ENCODE results near the gene CPAMD8. TPM values are rescaled to one million over a fixed set of nuclear protein-coding genes. Genes with fewer than 3 reads are reported as not detected.

Gene CPAMD8
- total RNA-seq, 2 donors from 2014 or later, result 5.5 to 21.4 TPM

DNA sequence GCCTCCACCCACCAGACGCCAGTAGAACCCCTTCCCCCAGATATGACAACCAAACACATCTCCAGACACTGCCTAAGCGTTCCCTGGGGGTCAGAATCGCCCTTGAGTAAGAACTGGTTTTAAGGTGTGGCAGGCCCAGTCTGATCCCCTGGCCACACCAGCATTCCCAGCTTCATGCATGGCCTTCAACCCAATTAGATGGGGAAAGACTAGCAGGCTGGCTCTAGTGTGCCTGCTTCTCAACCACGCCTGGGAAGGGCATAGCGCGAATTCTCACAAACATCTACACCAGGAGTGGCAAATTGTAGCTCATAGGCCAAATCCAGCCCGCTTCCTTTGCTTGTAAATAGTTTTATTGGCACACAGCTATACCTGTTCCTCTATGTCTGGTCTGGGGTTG, 35.1 kb upstream of the CPAMD8 start:
- no peak for DNase-seq (ENCODE audit: low spot score)
- Histone ChIP-seq H3K4me1 (no peaks in the 10 kb centered on the region), H3K27ac (no peak overlapping the region), H3K27me3 (no peaks in the 10 kb centered on the region), H3K9me3 (peaks cover 0 to 21% of the 10 kb centered on the region in 2 donors), H3K4me3 (no peak overlapping the region), H3K36me3 (peaks cover 29% of the 10 kb centered on the region)
- TF ChIP-seq, protein P1, sequence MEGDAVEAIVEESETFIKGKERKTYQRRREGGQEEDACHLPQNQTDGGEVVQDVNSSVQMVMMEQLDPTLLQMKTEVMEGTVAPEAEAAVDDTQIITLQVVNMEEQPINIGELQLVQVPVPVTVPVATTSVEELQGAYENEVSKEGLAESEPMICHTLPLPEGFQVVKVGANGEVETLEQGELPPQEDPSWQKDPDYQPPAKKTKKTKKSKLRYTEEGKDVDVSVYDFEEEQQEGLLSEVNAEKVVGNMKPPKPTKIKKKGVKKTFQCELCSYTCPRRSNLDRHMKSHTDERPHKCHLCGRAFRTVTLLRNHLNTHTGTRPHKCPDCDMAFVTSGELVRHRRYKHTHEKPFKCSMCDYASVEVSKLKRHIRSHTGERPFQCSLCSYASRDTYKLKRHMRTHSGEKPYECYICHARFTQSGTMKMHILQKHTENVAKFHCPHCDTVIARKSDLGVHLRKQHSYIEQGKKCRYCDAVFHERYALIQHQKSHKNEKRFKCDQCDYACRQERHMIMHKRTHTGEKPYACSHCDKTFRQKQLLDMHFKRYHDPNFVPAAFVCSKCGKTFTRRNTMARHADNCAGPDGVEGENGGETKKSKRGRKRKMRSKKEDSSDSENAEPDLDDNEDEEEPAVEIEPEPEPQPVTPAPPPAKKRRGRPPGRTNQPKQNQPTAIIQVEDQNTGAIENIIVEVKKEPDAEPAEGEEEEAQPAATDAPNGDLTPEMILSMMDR (IDR thresholded peaks at IDR 0.05), result no peak

DNA sequence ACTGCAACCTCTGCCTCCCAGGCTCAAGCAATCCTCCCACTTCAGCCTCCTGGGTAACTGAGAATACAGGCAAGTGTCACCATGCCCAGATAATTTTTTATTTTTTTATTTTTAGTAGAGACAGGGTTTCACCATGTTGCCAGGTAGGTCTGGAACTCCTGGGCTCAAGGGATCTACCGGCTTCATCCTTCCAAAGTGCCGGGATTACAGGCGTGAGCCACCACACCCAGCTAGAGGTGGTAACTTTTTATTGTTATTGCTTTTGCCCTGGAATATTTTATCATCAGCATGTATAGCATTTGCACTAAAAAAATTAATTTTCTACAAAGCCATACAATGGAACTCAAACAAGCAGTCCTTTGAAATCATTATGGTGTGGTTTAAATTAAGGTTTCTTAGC, 34.6 kb upstream of the CPAMD8 start:
- H3K27me3 ChIP-seq, result no peaks in the 10 kb centered on the region
- TF ChIP-seq, protein P1 (IDR thresholded peaks at IDR 0.05), result no peak
- peaks cover 0 to 21% of the 10 kb centered on the region in 2 donors for H3K9me3 ChIP-seq
- no peaks in the 10 kb centered on the region for H3K4me1 ChIP-seq
- H3K36me3 ChIP-seq, result peaks cover 29% of the 10 kb centered on the region
- H3K27ac ChIP-seq, result no peak overlapping the region
- no peak for DNase-seq (ENCODE audit: low spot score)
- H3K4me3 ChIP-seq, result no peak overlapping the region

GRCh38 chr19:17060802-17061201, 34.2 kb upstream of the CPAMD8 start:
- Histone ChIP-seq H3K27ac (no peak overlapping the region), H3K36me3 (peaks cover 29% of the 10 kb centered on the region), H3K4me3 (no peak overlapping the region), H3K9me3 (peaks cover 0 to 21% of the 10 kb centered on the region in 2 donors), H3K4me1 (no peaks in the 10 kb centered on the region), H3K27me3 (no peaks in the 10 kb centered on the region)
- TF ChIP-seq, protein P1 (IDR thresholded peaks at IDR 0.05), result no peak
- DNase-seq (ENCODE audit: low spot score), result no peak

DNA sequence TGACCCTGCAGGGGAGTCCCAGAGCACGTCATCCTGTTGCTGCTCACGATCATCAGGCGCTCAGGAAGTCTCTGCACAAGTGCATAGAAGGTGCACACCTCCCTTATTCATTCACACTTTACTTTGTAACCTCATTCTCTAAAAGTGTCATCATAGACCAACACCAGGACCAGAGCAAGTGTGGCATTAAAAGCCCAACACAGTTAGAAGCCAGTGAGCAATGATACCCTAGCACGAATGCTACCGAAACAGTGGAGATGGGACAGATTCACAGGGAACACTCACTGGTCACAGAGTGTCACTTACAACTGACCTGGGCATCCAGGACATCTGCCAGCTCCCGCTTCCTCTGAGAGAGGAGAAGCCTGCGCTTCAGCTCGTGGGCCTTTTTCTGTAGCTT, 31.6 kb upstream of the CPAMD8 start:
- Histone ChIP-seq H3K27me3 (no peaks in the 10 kb centered on the region), H3K4me1 (no peaks in the 10 kb centered on the region), H3K9me3 (peaks cover 0 to 16% of the 10 kb centered on the region in 2 donors), H3K36me3 (peaks cover 29% of the 10 kb centered on the region), H3K4me3 (no peak overlapping the region), H3K27ac (no peak overlapping the region)
- TF ChIP-seq, protein P1 (IDR thresholded peaks at IDR 0.05), result no peak
- no peak for DNase-seq (ENCODE audit: low spot score)

- TF ChIP-seq, protein P1 (IDR thresholded peaks at IDR 0.05), result no peak
- Histone ChIP-seq H3K36me3 (peaks cover 29% of the 10 kb centered on the region), H3K4me1 (no peaks in the 10 kb centered on the region), H3K27ac (no peak overlapping the region), H3K9me3 (peaks cover 0 to 16% of the 10 kb centered on the region in 2 donors), H3K4me3 (no peak overlapping the region), H3K27me3 (no peaks in the 10 kb centered on the region)
- no peak for DNase-seq (ENCODE audit: low spot score)
These were observed 29.0 kb upstream of the CPAMD8 start for GRCh38 chr19:17055636-17056035.

GRCh38 chr19:17054746-17055145, 28.1 kb upstream of the CPAMD8 start:
- TF ChIP-seq, protein P1 (IDR thresholded peaks at IDR 0.05), result no peak
- Histone ChIP-seq H3K27me3 (no peaks in the 10 kb centered on the region), H3K27ac (no peak overlapping the region), H3K4me1 (no peaks in the 10 kb centered on the region), H3K4me3 (no peak overlapping the region), H3K9me3 (peaks cover 0 to 16% of the 10 kb centered on the region in 2 donors), H3K36me3 (peaks cover 31% of the 10 kb centered on the region)
- no peak for DNase-seq (ENCODE audit: low spot score)

Data from right atrium auricular region (tissue), 2 donors.